ENCODE measurements around the gene R3HDM2.

Gene R3HDM2

GRCh38 chr12:57240066-57240921 lies 190.5 kb downstream of the R3HDM2 start:
- DNase-seq (ENCODE audit: low read depth): peak; percentile 49

DNA sequence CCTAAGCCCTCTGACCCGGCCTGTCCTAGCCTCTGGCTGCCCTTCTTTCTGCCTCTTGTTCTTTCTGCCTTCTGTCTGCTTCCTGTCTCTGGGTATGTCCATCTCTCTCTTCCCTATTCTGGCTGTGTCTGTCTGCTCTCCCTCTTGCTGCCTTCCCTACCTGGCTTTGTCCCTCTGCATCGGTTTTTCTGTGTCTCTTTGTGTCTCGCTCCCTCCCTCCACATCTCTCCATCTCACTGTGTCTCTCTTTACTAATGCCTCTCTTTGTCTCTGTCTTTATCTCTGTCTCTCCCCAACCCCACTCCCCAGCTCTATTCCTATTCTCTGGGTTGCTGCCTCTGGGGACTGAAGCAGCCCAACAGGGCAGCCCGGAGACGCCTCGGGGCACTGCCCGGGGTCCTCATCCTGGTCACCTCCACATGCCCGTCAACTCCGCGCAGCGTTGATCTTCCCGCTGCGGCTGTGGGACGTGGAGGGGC lies 191.2 kb downstream of the R3HDM2 start:
- no peak for DNase-seq (ENCODE audit: low read depth)

DNA sequence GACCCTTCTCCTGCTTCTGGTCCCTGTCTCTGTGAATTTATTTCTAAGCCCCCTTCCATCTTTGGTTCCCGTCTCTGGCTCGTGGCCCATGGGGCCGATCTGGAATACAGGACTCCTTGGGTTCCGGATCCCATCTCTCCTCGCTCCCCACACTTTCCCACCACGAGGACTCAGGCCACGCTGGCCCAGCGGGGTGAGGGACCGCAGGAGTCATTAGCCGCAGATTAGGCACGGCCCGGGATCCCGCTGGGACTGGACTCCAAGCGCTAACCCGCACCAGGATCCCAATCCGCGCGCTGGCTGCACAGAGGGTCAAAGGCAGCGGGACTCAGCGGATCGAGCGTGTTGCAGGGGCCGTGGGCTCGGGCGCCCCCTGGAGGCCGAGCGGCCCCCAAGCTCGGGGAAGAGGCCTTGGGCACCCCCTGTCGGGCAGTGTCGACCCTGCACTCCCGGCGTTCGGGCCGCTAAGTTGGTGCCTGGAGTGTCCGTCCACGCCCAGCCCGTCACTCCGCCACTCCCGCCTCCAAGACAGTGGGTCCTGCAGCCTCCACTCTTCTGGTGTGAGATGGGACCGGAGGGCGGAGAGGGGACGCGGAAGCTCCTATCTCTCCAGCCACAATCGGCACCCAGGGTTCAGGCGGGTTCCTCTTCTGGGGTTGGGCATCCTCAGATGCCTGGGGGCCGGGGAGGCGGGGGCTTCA lies 191.8 kb downstream of the R3HDM2 start:
- DNase-seq (ENCODE audit: low read depth): peak; percentile 85

GRCh38 chr12:57237932-57238853 lies 192.7 kb downstream of the R3HDM2 start:
- no peak for DNase-seq (ENCODE audit: low read depth)

DNA sequence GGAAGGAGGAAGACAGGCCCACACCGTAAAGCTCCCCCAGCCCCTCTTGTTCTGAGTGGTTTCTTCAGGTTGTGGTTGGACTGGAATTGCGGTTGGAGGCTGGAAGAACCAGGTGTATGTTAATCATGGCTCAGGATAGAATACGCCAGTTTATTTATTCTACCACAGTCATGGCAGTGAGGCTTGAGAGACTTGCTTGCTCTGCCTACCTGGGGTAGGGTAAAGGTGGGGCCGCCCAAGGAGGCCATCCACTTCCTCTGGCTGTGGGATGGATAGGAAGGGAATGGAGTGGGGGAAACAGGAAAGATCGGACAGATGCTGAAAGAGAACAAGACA lies 193.3 kb downstream of the R3HDM2 start:
- no peak for DNase-seq (ENCODE audit: low read depth)

DNA sequence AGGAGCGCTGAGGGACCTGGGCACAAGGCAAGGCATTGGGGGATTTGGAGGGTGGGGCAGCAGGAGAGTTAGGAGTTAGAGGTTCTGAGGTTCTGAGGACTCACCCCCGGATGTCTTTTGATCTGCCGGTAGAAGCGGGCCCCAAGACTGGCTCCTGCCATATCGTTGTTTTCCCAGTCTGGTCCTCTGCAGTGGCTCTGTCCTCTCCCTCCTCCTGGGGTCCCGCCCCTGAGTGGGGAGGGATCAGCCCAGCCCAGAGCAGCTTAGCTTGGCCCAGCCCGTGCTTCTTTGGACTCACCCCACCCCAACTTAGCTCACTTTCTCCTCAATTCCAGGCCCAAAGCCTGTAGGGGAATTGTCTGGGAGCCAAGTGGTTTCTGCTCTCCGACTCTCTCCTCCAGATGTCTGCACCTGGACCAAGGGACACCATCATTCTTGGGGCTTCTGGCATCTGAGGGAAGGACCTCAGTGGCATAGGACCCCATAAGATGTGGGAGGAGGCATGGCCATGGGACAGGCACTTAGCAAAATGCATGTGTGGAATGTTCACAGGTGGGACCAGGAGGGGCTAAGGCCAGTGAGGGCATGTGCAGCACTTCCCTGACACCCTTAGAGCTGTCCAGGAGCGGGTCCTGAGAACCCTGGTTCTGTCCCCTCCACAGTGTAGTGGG lies 193.8 kb downstream of the R3HDM2 start:
- no peak for DNase-seq (ENCODE audit: low read depth)

DNA sequence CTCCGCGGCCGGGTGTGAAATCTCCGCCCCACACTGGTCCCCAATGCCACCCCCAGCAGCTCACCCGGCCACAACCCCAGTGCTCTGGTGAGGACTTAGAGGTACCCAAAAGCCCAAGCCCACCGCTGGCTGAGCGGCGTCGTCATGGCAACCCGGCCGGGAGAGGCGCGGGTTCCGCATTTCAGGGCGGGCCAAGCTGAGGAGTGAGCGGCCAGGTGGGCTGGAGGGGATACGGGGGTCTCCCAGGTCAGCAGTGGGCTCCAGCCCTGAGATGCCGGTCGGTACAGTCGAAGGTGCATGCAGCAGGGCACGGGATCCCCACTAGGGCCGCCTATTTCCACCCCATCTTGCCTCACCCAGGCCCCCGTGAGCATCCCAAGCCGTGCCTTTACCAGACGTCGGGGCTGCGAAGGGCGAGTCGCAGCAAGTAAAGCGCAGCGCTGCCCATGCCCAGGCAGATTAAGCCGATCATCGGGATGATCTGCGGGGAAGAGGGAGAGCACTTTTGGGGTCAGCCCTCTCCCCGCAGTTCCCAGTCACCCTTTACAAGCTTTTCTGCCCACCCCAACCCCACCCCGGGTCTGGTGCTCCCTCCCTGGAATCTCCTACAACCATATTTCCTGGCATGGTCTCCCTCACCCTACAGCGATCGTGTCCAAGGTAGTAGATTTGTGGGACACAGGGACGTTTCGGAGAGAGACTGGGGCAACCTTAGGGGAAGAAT lies 194.5 kb downstream of the R3HDM2 start:
- no peak for DNase-seq (ENCODE audit: low read depth)

GRCh38 chr12:57235728-57236131 lies 195.1 kb downstream of the R3HDM2 start:
- no peak for DNase-seq (ENCODE audit: low read depth)

DNA sequence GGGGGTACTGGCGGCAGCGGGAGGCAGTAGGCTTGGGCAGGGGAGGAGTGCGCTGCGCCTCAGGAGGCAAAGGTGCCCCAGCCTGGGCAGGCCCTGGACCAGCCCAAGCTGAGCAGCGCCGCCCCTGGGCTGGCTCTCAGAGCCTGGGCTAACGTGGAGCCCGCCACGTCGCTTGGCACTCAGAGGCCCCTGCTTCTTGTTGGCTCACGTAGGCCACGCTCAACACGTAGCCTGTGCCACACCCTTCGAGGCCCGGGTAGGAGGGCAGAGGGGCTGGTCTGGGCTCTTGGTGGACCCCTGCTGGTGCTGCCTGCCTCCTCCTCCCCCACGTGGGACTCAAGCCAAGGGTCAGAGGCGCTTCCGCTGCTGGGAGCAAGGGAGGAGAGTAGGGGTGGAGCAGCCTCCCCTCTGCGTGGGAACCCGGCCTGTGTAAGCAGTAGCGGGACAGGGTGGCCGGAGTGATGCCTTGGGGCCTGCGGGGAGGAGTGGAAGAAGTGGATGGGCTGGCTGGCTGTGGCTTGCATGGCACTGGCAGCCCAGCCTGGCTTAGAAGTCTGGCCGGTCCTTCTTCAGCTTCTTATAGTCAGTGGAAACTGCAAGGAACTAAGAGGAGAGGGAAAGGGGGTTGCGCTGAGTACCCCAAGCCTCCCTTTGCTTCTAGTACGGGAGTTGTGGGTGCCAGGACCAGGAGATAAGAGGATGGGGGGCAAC lies 195.7 kb downstream of the R3HDM2 start:
- peak; percentile 70 for DNase-seq (ENCODE audit: low read depth)

DNA sequence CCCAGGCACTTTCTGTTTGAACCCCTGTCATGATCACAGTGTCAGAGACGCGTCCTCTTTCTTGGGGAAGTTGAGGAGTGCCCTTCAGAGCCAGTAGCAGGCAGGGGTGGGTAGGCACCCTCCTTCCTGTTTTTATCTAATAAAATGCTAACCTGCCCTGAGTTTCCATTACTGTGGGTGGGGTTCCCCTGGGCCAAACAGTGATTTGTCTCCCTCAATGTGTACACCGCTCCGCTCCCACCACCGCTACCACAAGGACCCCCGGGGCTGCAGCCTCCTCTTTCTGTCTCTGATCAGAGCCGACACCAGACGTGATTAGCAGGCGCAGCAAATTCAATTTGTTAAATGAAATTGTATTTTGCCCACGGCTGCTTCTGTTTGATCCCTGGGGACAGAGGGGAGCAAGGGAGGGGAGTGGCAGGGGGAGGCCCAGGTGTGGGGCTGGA lies 196.2 kb downstream of the R3HDM2 start:
- no peak for DNase-seq (ENCODE audit: low read depth)

DNA sequence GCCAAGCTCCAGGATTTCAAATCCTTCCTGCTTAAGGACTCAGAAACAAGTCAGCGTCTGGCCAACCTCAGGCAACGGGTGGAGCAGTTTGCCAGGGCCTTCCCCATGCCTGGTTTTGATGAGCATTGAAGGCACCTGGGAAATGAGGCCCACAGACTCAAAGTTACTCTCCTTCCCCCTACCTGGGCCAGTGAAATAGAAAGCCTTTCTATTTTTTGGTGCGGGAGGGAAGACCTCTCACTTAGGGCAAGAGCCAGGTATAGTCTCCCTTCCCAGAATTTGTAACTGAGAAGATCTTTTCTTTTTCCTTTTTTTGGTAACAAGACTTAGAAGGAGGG lies 196.6 kb downstream of the R3HDM2 start:
- no peak for DNase-seq (ENCODE audit: low read depth)

GRCh38 chr12:57233357-57234232 lies 197.2 kb downstream of the R3HDM2 start:
- DNase-seq (ENCODE audit: low read depth): peak; percentile 59

DNA sequence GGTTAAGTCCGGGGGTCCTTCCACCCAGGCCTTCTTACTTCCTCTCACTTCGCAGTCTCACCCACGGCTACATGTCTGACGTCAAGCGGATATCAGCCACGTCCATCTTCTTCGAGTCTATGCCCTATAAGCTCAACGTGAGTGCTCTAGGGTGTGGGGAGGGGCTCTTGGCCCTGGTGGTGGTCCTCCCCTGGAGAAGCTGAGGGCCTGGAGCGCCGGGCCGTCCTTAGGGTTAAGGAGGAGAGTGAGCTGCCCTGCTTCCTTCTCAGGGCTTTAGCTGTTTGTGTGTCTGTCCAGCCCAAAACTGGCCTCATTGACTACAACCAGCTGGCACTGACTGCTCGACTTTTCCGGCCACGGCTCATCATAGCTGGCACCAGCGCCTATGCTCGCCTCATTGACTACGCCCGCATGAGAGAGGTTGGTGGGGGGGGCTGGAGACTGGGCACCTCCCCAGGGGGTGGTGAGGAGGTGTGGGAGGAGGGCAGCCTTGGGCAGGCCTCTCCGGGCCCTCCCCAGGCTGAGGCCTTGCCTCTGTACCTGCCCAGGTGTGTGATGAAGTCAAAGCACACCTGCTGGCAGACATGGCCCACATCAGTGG lies 198.6 kb downstream of the R3HDM2 start:
- no peak for DNase-seq (ENCODE audit: low read depth)

DNA sequence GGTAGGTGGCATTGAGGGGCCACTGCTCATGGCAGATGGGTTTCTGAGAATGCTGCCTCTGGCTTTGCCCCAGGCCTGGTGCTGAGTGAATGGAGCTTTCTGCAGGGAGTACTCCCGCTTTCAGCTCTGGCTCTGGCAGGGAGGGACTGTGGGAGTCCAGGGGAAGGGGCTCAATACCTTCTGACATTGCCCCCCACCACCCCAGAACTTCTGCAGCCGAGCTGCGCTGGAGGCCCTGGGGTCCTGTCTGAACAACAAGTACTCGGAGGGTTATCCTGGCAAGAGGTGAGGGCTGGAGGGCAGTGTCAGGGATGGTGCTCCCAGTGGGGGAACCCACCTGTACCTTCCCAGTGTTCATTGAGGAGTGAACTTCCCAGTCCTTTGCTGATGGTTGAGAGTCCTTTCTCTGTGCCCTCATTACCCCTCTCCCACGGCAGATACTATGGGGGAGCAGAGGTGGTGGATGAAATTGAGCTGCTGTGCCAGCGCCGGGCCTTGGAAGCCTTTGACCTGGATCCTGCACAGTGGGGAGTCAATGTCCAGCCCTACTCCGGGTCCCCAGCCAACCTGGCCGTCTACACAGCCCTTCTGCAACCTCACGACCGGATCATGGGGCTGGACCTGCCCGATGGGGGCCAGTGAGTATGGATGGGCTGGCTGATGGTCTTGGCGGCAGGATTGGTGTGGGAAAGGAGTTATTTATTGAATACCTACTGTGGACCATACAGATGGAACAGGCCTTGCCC lies 199.4 kb downstream of the R3HDM2 start:
- no peak for DNase-seq (ENCODE audit: low read depth)

GRCh38 chr12:57230381-57231155 lies 200.3 kb downstream of the R3HDM2 start:
- no peak for DNase-seq (ENCODE audit: low read depth)

DNA sequence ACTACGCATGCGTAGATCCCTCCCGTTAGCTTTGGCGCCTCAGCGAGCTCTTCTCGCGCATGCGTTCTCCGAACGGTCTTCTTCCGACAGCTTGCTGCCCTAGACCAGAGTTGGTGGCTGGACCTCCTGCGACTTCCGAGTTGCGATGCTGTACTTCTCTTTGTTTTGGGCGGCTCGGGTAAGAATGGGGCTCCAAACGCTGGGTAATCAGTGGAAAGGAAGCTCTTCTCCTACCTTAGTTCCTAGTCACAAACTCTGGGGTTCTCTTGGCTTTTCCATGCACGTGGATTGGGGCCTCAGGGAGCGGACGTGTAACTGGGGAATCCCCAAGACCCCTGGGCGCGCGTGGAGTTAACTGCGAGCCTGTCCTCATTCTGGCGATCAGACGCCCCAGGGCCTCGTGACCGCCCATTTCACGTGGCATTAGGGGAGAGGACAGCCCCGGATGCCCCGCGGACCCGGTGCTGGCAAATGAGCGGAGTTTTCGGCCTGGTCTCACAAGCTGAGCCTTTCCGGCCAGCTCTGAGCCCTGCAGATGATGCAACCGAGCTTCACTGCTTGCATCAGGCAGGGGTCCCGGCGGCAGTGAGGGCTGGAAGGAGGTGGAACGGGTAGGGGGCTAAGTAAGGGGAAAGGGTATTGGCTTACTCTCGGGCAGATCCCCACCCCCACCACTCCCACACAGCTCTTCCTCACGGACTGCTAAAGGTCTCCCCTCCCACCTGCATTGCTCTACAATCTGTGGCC lies 201.0 kb downstream of the R3HDM2 start, which contains the start of gene SHMT2:
TSS of gene SHMT2 (plus strand) at position 78 of the 747 bp plus-strand sequence. CDS start at position 146, 68 bp downstream.
- peak; percentile 95 for DNase-seq (ENCODE audit: low read depth)
